Measurements from ENCODE around the gene CABCOCO1. TPM values are rescaled to one million over a fixed set of nuclear protein-coding genes. Genes with fewer than 3 reads are reported as not detected.

The CABCOCO1 gene
- polyA plus RNA-seq, 1 experiment, result 1.1 TPM

- no peak for DNase-seq (ENCODE audit: low read depth, low spot score)
- ChIA-PET CTCF (no interaction called here), POLR2A (no interaction called here)
- TF ChIP-seq CTCF (IDR thresholded peaks at IDR 0.05; ENCODE audit: low read depth, low read length), result no peak
- no peaks in the 10 kb centered on the region for H3K9me3 ChIP-seq (ENCODE audit: control insufficient read depth, insufficient read depth, low read length)
- H3K27me3 ChIP-seq (ENCODE audit: control insufficient read depth, insufficient read depth, low read length), result no peaks in the 10 kb centered on the region
- H3K4me3 ChIP-seq (ENCODE audit: low read depth, low read length), result no peak overlapping the region
- no peak overlapping the region for H3K27ac ChIP-seq (ENCODE audit: low read depth, low read length)
Measured at GRCh38 chr10:61627266-61627665, 35.5 kb upstream of the CABCOCO1 start.

GRCh38 chr10:61628151-61628874 lies 34.4 kb upstream of the CABCOCO1 start:
- Histone ChIP-seq H3K4me3 (ENCODE audit: low read depth, low read length) (no peak overlapping the region), H3K27ac (ENCODE audit: low read depth, low read length) (peak overlapping the region; percentile 86), H3K9me3 (ENCODE audit: control insufficient read depth, insufficient read depth, low read length) (no peaks in the 10 kb centered on the region), H3K27me3 (ENCODE audit: control insufficient read depth, insufficient read depth, low read length) (no peaks in the 10 kb centered on the region)
- DNase-seq (ENCODE audit: low read depth, low spot score), result no peak
- no peak for TF ChIP-seq CTCF (IDR thresholded peaks at IDR 0.05; ENCODE audit: low read depth, low read length)
- ChIA-PET POLR2A (no interaction called here), CTCF (no interaction called here)

- Histone ChIP-seq H3K27me3 (ENCODE audit: control insufficient read depth, insufficient read depth, low read length) (no peaks in the 10 kb centered on the region), H3K4me3 (ENCODE audit: low read depth, low read length) (no peak overlapping the region), H3K27ac (ENCODE audit: low read depth, low read length) (peak overlapping the region; percentile 42), H3K9me3 (ENCODE audit: control insufficient read depth, insufficient read depth, low read length) (no peaks in the 10 kb centered on the region)
- CTCF ChIA-PET, result no interaction called here
- POLR2A ChIA-PET, result interaction anchor here (0.6 to 0.9 kb wide), 5 partner anchors 14 to 271 kb away, joined by 3 to 5 read pairs (median 5); partner anchors contain the start of gene TMEM26
- DNase-seq (ENCODE audit: low read depth, low spot score), result peak; percentile 87
- TF ChIP-seq CTCF (IDR thresholded peaks at IDR 0.05; ENCODE audit: low read depth, low read length), result no peak
Measured at GRCh38 chr10:61628875-61629513, 33.7 kb upstream of the CABCOCO1 start.

GRCh38 chr10:61629576-61629975 lies 33.2 kb upstream of the CABCOCO1 start:
- Histone ChIP-seq H3K9me3 (ENCODE audit: control insufficient read depth, insufficient read depth, low read length) (no peaks in the 10 kb centered on the region), H3K27me3 (ENCODE audit: control insufficient read depth, insufficient read depth, low read length) (no peaks in the 10 kb centered on the region), H3K4me3 (ENCODE audit: low read depth, low read length) (no peak overlapping the region), H3K27ac (ENCODE audit: low read depth, low read length) (peak overlapping the region; percentile 42)
- TF ChIP-seq CTCF (IDR thresholded peaks at IDR 0.05; ENCODE audit: low read depth, low read length), result no peak
- POLR2A ChIA-PET, result interaction anchor here (0.6 to 0.9 kb wide), 5 partner anchors 14 to 270 kb away, joined by 3 to 5 read pairs (median 5); partner anchors contain the start of gene TMEM26
- CTCF ChIA-PET, result no interaction called here
- no peak for DNase-seq (ENCODE audit: low read depth, low spot score)

- ChIA-PET CTCF (interaction anchor here (1.6 kb wide), 1 partner anchor 101 kb away, joined by 3 read pairs; no protein-coding TSS in a partner anchor), POLR2A (no interaction called here)
- H3K4me3 ChIP-seq (ENCODE audit: low read depth, low read length), result no peak overlapping the region
Measured at GRCh38 chr10:61632057-61632670, 30.6 kb upstream of the CABCOCO1 start.

More at GRCh38 chr10:61632057-61632670, 30.6 kb upstream of the CABCOCO1 start:
- Histone ChIP-seq H3K9me3 (ENCODE audit: control insufficient read depth, insufficient read depth, low read length) (no peaks in the 10 kb centered on the region), H3K27me3 (ENCODE audit: control insufficient read depth, insufficient read depth, low read length) (no peaks in the 10 kb centered on the region), H3K27ac (ENCODE audit: low read depth, low read length) (no peak overlapping the region)
- no peak for TF ChIP-seq CTCF (IDR thresholded peaks at IDR 0.05; ENCODE audit: low read depth, low read length)
- DNase-seq (ENCODE audit: low read depth, low spot score), result no peak

Data from AG04450 (cell line).